ENCODE results near the gene CHCHD4. TPM values are rescaled to one million over a fixed set of nuclear protein-coding genes. Genes with fewer than 3 reads are reported as not detected.
A peak's percentile ranks its signal among the peaks of the same experiment; 100 is the strongest.
"Not testable (repeated sequence)": the region's sequence is repeated elsewhere in the genome, so short reads cannot be mapped to it uniquely, and the experiment has no call there.

The CHCHD4 gene
- total RNA-seq, 1 donor from 2014 or later = 13.2 TPM

DNA sequence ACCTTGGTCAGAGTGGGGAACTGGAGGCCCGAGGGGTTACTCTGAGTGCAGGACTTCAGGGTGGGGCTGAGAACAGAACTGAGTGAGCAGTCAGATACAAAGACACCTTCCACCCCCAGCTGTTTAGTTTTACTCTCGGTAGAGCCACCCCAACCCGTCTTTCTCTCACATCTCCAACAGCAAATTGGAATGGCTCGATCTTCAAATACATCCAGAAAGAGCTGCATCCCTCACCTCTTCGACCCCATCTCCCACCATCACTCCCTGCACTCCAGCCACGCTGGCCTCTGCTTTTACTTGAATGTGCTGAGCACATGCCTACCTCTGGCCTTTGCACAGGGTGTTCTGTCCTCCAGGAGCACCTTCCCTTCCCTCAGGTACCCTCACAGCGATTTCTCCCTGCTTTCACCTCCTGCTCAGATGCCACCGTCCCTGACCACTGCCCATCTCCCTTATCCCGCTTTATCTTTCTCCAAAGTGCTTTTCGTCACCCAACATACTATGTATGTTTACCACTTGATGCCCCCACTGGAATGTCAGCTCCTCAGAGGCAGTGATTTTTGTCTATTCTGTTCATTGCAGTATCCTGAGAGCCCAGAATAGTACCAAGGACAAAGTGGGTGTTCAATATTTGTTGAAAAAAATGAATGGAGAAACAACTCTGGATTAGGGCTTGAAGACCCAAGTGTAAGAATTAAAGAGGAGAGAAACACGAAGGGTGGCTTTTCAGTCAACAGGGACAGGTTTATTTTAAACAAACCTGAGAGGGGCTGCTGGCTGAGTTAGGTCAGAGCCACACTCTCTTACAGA, 4.4 kb downstream of the CHCHD4 start:
- DNase-seq (ENCODE audit: low spot score) = no peak

DNA sequence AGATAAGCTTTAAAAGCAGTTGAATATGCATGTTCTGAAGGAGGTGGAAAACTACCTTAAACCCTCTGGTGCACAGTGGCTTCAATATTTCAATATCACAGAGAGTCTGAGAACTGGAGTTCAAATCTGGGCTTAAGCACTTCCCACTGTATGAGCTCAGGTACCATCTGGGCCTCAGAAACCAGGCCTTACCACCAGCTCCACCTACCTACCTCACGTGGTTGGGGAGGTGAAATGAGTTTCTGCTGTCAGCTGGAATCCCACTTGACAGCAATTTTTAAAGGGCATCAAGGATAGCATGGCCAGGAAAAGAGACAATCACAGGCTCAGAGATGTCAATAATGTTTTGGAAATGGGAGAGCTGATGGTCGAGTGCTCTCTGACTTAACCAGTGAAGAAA, 5.0 kb downstream of the CHCHD4 start:
- no peak for DNase-seq (ENCODE audit: low spot score)

DNA sequence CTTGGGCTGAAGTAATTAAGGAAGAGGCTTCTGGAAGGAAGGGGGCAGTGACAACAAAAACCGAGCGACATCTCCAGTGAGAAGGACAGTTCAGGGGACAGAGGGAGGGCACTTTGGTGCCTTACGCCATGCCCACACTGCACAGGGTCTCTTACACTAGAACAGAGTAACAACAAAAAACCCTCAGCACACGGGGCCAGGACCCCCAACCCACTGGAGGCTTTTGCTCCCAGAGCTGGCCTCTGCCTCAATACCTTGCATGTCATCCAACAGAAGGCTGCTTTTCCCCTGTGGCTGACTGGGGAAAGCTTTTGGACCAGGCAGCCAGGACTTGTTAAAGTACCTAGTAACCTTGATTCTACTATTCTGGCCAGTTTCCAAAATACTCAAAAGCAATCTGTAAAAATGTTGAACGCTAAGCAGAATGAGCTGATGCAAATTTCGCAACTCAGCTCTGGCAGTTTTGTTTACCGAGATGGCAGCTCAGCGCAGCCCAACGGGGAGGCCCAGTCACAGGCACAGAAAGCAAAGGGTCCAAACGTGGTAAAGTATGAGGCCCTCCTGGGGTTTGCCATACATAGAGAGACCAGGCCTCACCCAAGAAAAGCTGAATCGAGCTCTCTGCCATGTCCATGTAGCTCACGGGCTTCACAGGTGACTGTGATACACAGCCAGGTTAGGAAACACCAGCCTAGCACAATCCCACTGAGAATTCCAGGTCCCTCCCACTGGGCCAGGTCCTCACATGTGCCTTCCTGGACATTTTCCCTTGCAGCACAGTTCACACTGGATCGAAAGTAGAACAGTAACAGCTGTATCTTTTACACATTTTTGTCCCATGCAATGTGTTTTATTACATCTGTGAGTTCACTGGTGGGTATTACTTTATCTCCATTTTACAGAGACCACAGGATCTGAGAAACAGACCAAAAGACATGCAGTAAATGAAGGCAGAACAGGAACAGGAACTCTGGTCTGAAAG, 6.0 kb downstream of the CHCHD4 start:
- DNase-seq (ENCODE audit: low spot score) = no peak

DNA sequence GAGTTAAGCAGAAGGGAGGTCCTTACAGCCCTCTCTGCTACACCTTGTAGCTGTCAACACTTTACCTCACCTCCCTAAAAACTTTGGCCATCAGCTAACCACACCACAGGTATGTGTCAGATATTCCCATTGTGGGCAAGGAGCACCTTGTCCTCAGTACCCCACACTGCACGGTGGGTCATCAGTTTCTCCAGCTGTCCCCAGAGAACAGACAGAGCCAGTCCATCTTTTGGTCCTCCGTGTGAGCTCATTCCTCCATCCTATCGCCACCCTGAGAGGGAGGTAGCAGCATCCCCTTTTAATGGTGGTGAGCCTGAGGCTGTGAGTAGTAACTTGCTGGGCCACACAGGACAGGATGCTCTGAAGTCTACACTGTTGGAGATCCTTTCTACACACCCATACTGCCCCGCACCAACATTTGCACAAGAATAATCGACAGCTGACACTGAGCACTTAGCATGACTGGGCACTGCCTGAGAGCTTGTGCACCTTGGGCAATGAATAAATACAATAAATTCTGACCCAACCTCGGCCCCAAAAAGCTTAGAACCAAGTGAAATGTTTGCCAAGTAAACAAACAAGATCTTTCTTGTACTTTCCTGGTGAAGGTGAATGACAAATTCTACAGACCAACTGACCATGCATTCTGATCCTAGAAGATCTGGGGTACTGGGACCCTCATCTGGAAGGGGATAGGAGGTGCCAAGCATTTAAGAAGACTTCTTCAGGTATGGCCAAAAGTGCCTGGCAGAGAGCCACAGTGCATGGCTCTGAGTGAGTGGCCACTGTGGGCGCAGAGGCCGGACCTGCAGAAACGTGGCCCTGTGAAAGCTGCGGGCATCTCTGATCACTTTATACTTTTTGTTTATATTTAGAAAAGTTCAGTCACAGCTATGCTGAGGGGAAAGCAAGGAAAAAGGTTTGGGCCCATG, 6.9 kb downstream of the CHCHD4 start:
- DNase-seq (ENCODE audit: low spot score) = no peak

DNA sequence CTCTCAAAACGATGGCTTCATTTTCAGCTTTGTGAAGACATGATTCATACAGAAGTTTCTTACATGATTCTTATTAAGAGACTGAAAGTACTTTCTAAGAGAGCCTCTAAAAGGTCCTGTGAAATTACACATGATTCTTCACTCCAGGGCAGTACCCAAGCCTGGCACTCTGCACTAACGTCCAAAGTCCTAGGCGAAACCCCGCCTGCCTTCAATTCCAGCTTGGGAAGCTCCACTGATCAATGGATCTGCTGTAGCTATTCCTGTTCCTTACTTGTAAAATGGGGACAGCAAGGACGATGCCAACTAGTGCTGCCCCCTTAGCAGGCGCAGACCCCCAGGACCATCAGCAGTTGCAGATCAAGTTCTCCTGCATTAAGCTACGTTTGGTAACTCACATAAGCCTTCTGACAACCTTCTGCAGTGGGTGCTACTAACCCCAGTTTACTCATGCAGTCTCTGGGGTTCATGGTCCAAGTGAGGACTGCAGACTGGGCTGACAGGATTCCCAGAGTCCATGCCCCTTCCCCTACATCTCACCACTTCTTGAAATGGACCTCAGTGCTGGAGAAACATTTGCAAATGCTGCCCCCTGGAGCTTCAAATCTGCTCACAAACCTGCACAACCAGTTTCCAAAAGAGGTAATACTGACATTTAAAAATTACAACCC, 10.6 kb downstream of the CHCHD4 start:
- peak; percentile 61 for DNase-seq (ENCODE audit: low spot score)

DNA sequence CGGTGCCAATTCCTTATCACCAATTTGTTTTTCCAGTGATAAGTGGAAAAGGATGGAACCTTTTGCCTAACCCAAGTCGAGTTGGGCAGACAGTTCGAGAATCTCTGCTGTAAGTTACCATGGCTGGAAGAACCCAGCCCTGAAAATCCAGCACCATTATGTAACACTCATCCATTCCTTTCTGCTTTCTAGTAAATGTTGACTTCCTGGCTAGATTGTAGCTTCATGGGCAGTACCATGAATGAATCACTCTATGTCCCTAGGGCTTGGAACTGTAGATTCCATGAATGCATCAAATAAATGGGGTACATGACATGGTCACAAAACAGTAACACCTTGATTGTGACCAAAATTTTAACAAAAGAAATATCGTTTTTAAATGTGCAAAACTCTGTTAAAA, 14.0 kb downstream of the CHCHD4 start:
- DNase-seq (ENCODE audit: low spot score) = no peak

DNA sequence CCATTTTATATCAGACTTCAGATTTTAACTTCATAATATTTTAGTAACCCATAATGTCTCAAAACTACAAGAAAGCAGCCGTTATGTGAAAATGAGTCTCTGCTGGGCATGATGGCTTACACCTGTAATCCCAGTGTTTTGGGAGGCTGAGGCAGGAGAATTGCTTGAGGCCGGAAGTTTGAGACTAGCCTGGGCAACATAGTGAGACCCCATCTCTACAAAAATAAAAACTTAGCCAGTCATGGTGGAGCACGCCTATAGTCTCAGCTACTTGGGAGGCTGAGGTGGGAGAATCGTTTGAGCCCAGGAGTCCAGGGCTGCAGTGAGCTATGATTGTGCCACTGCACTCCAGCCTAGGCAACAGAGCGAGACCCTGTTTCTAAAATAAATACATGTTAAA, 14.8 kb downstream of the CHCHD4 start:
- not testable (repeated sequence) for DNase-seq (ENCODE audit: low spot score)

DNA sequence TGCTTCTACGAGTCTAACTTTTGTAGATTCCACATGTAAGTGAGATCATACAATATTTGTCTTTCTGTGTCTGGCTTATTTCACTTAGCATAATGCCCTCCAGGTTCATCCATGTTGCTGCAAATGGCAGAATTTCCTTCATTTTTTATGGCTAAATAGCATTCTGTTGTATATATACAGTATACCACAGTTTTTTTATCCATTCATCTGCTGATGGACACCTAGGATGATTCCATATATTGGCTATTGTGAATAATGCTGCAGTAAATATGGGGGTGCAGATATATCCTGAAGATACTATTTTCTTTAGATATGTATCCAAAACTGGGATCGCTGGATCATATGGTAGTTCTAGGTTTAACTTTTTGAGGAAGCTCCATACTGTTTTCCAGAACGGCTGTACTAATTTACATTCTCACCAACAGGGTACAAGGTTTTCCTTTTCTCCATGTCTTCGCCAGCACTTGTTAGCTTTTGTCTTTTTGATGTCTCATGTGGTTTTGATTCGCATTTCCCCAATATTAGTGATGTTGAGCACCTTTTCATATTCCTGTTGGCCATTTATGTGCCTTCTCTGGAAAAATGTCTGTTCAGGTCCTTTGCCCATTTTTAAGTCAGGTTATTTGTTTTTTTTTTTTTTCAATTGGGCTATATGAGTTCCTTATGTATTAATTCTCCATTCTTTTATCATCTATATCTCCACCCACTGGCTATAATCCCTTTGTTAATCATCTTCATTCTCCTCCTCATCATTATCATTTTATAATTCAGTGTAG, 26.9 kb downstream of the CHCHD4 start:
- DNase-seq (ENCODE audit: low spot score) = no peak

DNA sequence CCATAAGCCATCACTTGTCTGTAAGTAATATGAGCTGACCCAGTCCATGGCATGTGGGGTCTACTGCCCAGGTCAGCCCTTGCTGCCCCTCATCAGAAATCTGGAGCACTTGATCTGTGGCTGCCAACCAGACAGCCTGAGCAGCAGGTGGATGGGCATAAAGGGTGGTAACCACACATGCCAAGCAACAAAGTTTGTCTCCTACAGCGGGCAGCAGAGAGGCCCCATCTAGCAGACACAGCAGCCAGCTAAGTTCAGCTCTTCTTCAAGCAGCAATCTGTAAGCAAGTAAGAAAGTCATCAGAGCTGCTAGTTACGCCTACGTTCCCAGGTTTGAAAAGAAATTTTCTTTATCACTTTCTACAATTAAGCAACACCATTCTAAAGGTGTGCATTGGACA, 27.9 kb downstream of the CHCHD4 start:
- DNase-seq (ENCODE audit: low spot score) = no peak

DNA sequence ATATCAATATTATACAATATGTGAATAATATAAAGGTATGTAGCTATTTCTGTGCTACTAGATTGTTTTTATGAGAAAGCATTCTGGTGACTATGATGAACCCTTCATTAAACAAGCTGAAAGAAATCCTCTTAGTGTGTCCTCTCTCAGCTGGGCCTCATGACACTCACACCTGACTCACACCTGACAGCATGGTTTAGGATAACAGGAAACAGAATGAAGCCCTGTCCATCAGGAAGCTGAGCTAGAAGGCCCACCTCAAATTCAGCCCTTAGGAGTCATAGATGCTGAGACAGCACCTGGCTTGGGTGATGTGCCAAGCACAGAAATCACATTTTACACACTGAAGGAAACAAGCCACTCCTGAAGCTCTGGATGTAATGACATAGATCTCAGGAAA, 30.8 kb downstream of the CHCHD4 start:
- DNase-seq (ENCODE audit: low spot score) = no peak

DNA sequence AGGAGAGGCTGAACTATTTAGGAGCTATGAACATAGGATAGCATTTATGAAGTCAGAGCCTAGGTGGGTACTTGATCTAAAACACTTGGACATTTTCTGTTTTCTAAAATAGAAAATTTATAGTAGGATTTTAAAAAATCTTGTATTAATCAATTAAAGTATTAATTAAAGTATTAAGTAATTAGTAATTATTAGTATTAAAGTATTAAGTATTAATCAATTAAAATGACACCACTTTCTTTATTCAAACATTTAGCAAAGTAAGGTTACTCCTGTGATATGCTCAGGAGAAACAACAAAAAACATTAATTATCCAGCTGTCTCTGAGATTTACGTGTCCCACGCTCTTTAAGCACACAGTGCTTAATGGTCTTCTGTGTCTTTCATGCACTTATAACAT, 32.2 kb downstream of the CHCHD4 start:
- DNase-seq (ENCODE audit: low spot score) = no peak

DNA sequence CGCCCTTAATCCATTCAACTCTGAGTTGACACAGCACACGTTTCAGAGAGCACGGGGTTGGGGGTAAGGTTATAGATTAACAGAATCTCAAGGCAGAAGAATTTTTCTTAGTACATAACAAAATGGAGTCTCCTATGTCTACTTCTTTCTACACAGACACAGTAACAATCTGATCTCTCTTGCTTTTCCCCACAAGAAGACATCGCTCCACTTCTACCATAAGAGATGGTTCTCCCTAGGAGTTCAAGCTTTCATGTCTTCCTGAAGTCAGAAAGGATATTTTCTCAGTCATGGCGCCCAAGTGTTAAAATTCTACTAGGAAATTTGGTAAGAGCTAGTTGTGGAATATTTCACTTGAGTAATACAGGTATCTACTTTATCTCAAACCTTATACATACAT, 32.7 kb downstream of the CHCHD4 start:
- DNase-seq (ENCODE audit: low spot score) = not testable (repeated sequence)

DNA sequence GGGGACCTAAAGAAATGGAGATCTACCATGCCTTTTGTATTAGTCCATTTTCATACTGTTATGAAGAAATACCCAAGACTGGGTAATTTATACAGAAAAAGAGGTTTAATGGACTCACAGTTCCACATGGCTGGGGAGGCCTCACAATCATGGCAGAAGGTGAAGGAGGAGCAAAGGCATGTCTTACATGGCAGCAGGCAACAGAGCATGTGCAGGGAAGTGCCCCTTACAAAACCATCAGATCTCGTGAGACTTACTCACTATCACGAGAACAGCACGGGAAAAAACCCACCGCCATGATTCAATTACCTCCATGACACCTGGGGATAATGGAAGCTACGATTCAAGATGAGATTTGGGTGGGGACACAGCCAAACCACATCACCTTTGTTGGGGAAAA, 37.2 kb downstream of the CHCHD4 start:
- DNase-seq (ENCODE audit: low spot score) = not testable (repeated sequence)

DNA sequence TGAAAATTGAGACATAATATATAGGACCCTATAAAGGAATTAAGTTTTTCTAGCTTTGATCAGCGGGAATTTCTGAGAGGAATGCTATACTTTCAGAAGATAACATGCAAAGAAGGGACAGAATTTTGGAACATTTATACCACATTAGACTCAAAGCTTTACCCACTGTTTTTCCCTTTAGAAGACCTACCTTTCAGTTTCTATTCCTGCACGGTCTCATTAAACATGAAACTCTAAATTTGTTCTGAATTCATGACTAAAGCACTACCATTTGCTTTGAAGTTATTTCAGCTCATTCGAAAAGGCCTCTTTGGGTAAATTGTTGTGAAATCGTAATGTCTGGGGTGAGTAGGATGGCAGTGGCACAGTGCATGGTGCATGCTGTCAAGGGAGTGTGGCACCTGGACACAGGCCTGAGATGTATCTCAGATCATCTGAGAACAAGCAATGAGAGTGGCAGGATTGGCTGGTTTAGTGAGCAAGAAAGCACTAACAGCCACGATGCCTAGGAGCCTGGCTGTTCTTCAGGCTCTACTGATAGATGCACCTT, 42.5 kb downstream of the CHCHD4 start:
- no peak for DNase-seq (ENCODE audit: low spot score)

DNA sequence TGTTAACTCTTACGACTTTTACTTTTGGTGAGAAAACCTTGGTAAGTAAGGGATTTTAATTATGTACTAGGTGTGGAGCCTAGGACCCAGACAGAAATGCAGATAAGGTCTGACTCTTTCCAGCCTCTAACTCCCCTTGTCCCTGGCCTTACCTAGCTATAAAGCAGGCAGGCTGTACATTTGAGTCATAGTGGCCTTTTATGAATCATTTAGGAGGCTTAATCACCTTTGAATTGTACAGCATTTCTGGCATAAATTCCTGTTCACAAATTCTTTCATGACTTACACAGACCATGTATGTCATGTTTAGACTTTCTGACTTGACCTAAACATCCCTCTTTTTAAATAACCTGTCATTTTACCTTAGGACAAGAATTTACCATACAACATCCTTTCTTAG, 47.4 kb downstream of the CHCHD4 start:
- no peak for DNase-seq (ENCODE audit: low spot score)

DNA sequence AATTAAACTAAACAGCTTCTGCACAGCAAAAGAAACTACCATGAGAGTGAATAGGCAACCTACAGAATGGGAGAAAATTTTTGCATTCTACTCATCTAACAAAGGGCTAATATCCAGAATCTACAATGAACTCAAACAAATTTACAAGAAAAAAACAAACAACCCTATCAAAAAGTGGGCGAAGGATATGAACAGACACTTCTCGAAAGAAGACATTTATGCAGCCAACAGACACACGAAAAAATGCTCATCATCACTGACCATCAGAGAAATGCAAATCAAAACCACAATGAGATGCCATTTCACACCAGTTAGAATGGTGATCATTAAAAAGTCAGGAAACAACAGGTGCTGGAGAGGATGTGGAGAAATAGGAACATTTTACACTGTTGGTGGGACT, 49.4 kb downstream of the CHCHD4 start:
- not testable (repeated sequence) for DNase-seq (ENCODE audit: low spot score)

DNA sequence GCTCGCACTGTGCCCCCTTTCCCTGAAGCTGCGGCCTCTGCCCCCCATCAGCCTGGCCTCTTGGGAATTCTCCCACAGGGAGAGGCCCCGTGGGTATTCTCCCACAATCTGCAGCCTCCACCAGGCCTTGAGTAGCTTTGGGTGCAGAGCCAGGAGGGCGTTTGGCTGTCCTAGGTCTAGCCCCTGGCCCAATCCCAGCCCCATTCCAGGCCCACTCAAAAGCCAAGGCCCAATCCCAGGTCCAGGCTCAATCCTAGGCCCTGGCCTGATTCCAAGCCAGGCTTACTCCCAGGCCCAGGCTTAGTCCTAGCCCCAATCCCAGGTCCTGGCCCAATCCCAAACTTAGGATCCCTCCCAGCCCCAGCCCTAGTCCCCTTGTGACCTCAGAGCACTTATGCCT, 59.8 kb downstream of the CHCHD4 start:
- DNase-seq (ENCODE audit: low spot score) = no peak

DNA sequence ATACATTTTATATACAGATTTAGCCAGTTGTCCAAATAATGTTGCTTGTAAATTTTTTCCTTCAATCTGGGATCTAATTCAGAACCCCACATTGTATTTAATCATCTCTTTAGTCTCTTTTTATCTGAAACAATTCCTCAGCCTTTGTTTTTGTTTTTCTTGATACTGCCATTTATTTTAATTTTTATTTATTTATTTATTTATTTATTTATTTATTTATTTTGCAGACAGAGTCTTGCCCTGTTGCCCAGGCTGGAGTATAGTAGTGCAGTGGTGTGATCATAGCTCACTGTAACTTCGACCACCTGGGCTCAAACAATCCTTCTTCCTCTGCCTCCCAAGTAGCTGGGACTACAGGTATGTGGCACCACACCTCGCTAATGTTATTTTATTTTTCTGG, 61.5 kb downstream of the CHCHD4 start:
- no peak for DNase-seq (ENCODE audit: low spot score)
